Right lobe of liver (tissue), 6 donors: Measurements from ENCODE around the gene CACNA1C. TPM values are rescaled to one million over a fixed set of nuclear protein-coding genes. Genes with fewer than 3 reads are reported as not detected.
"Not testable (repeated sequence)": the region's sequence is repeated elsewhere in the genome, so short reads cannot be mapped to it uniquely, and the experiment has no call there.

ENCODE experiments used
- ATAC-seq, 4 donors: fragments of 200-7000 bp; cut with Tn5 transposase; one replicate each; pipeline ENCODE4 v1.9.1; 2020; ENCODE audit warnings: mild to moderate bottlenecking in 4 of 4, moderate library complexity in 4 of 4
- DNase-seq, 3 donors: peaks; one replicate each; pipeline ENCODE4 v3.0.0-alpha.2; 2020
- H3K27ac ChIP-seq, 3 donors: fragments of 200-600 bp; one replicate each; pipeline ENCODE4 v1.8.0; 2022
- H3K27me3 ChIP-seq, 2 donors: fragments of 200-600 bp; one replicate each; pipeline ENCODE4 v1.8.0; 2022
- H3K36me3 ChIP-seq, 4 donors: fragments of 200-600 bp; sonication (generic) in 1 of 4; one replicate each; pipeline versions ENCODE4 v1.5.1 to v1.8.0; 2017 to 2022; ENCODE audit warnings: control low read depth in 1 of 4
- H3K4me1 ChIP-seq, 4 donors: fragments of 200-600 bp; sonication (generic) in 1 of 4; one replicate each; pipeline versions ENCODE4 v1.5.1 to v1.8.0; 2017 to 2022; ENCODE audit warnings: control low read depth in 1 of 4
- H3K4me3 ChIP-seq, 3 donors: fragments of 200-600 bp; one replicate each; pipeline ENCODE4 v1.8.0; 2022
- H3K9me3 ChIP-seq, 4 donors: fragments of 200-600 bp; sonication (generic) in 1 of 4; one replicate each; pipeline versions ENCODE4 v1.5.1 to v1.8.0; 2017 to 2022; ENCODE audit warnings: control low read depth in 1 of 4
- CTCF ChIP-seq, 4 donors: fragments of 200-600 bp in 3 of 4; fragments of 450-650 bp in 1 of 4; IDR thresholded peaks; one replicate each; pipeline versions ENCODE4 v1.5.1 to v1.8.0; 2016 to 2022; ENCODE audit warnings: antibody characterized with exemption in 4 of 4, mild to moderate bottlenecking in 2 of 4
- POLR2A ChIP-seq: fragments of 450-650 bp; IDR thresholded peaks from one replicate; pipeline ENCODE4 v1.6.1; 2017; ENCODE audit warnings: antibody characterized with exemption, mild to moderate bottlenecking
- WGBS: methylation state at CpG from one replicate; pipeline ENCODE4 v1.1.6; 2018; ENCODE audit warnings: low coverage, low lambda C conversion rate; ENCODE audit not compliant: insufficient coverage; ENCODE audit errors: missing lambda C conversion rate; 5-methylcytosine and 5-hydroxymethylcytosine counted together
- intact Hi-C, 2 donors: fragments of 100-400 bp; cut with DNase I; formaldehyde crosslinking; loops; one replicate each; pipeline versions ENCODE4 v1.11.2 to v1.14.1; 2022
- total RNA-seq, 6 experiments: library from RNA; depleted of rRNA in 2 of 6; stranded (reverse); fragments of >200 nt in 2 of 6; fragmentation: NEBNext Ultra II Directional in 3 of 6; extraction: Animal tissue kit (Norgen Biotek cat#: 25700) in 3 of 6; gene quantifications; one replicate each; pipeline versions ENCODE4 v1.1.0 to v1.2.4, GENCODE V29; 2016 to 2023
- donor health status: DM: no; HTN: yes; CAD: no.
- donor health status: DM: no; HTN: no; CAD: no.
- donor health status: DM: no; HTN: no; CAD: no.
- donor health status: DM: no; HTN: yes; CAD: no.
- donor health status: DM: no; HTN: yes; CAD: no.

CACNA1C gene
- total RNA-seq, 6 experiments from 2014 or later: 0.18 to 1.0 (median 0.57) TPM

- intact Hi-C loops: no loop called here
- H3K36me3 ChIP-seq: no peaks in the 10 kb centered on the region
- ATAC-seq (no peak), DNase-seq (no peak)
- H3K27me3 ChIP-seq: no peaks in the 10 kb centered on the region
- H3K4me3 ChIP-seq: no peak overlapping the region
- 75% methylated on average over 10 of the region's 13 CpGs for WGBS
- H3K9me3 ChIP-seq: no peaks in the 10 kb centered on the region
- H3K27ac ChIP-seq: no peak overlapping the region
- TF ChIP-seq CTCF (IDR thresholded peaks at IDR 0.05) (no peak), POLR2A (no peak)
- no peaks in the 10 kb centered on the region for H3K4me1 ChIP-seq
These were observed 71.8 kb downstream of the CACNA1C start for GRCh38 chr12:2124466-2125023.

- no peak overlapping the region for H3K4me3 ChIP-seq
- no peaks in the 10 kb centered on the region for H3K36me3 ChIP-seq
- no peaks in the 10 kb centered on the region for H3K9me3 ChIP-seq
- DNase-seq (peak in 1 of 3 donors; percentile 5), ATAC-seq (no peak)
- H3K27me3 ChIP-seq: no peaks in the 10 kb centered on the region
- intact Hi-C loops: no loop called here
- H3K4me1 ChIP-seq: no peaks in the 10 kb centered on the region
- H3K27ac ChIP-seq: no peak overlapping the region
- TF ChIP-seq POLR2A: no peak
- no peak for TF ChIP-seq CTCF (IDR thresholded peaks at IDR 0.05)
- WGBS: 77% methylated on average over 10 of the region's 11 CpGs
These were observed 73.1 kb downstream of the CACNA1C start for GRCh38 chr12:2125651-2126522.

- H3K36me3 ChIP-seq: no peaks in the 10 kb centered on the region
- 40% methylated on average over 4 of the region's 8 CpGs for WGBS
- peak in 1 of 3 donors; percentile 27 for DNase-seq
- no peaks in the 10 kb centered on the region for H3K9me3 ChIP-seq
- H3K4me1 ChIP-seq: no peaks in the 10 kb centered on the region
- intact Hi-C loops: no loop called here
- TF ChIP-seq CTCF (IDR thresholded peaks at IDR 0.05): no peak
- no peak for TF ChIP-seq POLR2A
- peak in 1 of 4 donors; percentile 63 for ATAC-seq
- H3K27me3 ChIP-seq: no peaks in the 10 kb centered on the region
- no peak overlapping the region for H3K27ac ChIP-seq
- no peak overlapping the region for H3K4me3 ChIP-seq
These were observed 74.1 kb downstream of the CACNA1C start for GRCh38 chr12:2126676-2127406.

GRCh38 chr12:2129076-2129475 lies 76.3 kb downstream of the CACNA1C start:
- H3K4me1 ChIP-seq: no peaks in the 10 kb centered on the region
- TF ChIP-seq POLR2A (no peak), CTCF (IDR thresholded peaks at IDR 0.05) (no peak)
- 61% methylated on average over 4 of the region's 7 CpGs for whole genome bisulfite sequencing
- ATAC-seq: no peak
- no peaks in the 10 kb centered on the region for H3K9me3 ChIP-seq
- intact Hi-C loops: no loop called here
- no peak overlapping the region for H3K4me3 ChIP-seq
- no peaks in the 10 kb centered on the region for H3K36me3 ChIP-seq
- H3K27ac ChIP-seq: no peak overlapping the region
- no peaks in the 10 kb centered on the region for H3K27me3 ChIP-seq
- DNase-seq: no peak

GRCh38 chr12:2135661-2136418 lies 83.1 kb downstream of the CACNA1C start:
- H3K4me3 ChIP-seq, H3K4me1 ChIP-seq, intact Hi-C loops, ATAC-seq, H3K27ac ChIP-seq, H3K9me3 ChIP-seq, H3K27me3 ChIP-seq, DNase-seq, H3K36me3 ChIP-seq: not testable (repeated sequence)
- 87% methylated on average over 5 of the region's 37 CpGs for WGBS
